Measurements from ENCODE around the gene MYH8. TPM values are rescaled to one million over a fixed set of nuclear protein-coding genes. Genes with fewer than 3 reads are reported as not detected.

Gene MYH8
- not detected in 2 replicates for total RNA-seq (2011; cell fraction: chromatin; rRNA removed; ENCODE audit: low replicate concordance)
- total RNA-seq (2011; cell fraction: nucleolus; rRNA removed): not detected in 2 replicates
- total RNA-seq (2011; cell fraction: nucleoplasm; rRNA removed): not detected in 2 replicates
- total RNA-seq (2014; rRNA removed) (not detected in 2 replicates), total RNA-seq (2014; rRNA removed; fragmentation: Illumina TruSeq; extraction: Trizol) (not detected in 2 replicates), total RNA-seq (2015; rRNA removed; fragmentation: Illumina TruSeq; extraction: Trizol) (not detected in 2 replicates), total RNA-seq (2021) (not detected in 2 replicates), polyA plus RNA-seq (2011; rRNA removed) (not detected in 2 replicates), polyA plus RNA-seq (2014; fragmentation: Illumina TruSeq; extraction: Trizol) (not detected in 2 replicates), polyA plus RNA-seq (2014; fragmentation: Nextera tagmentation; extraction: Ambion mirVana) (under 1 TPM; 0.01 to 0.03 TPM), polyA plus RNA-seq (2014; rRNA removed) (0.05 TPM in 1 of 2 replicates, not detected in the other), polyA minus RNA-seq (2011; rRNA and poly(A)+ RNA removed) (not detected in 2 replicates), Bru-seq, nascent RNA (not detected), BruChase-seq, experiment 1, labeled RNA remaining after a 2-hour chase (not detected), BruChase-seq, experiment 2, labeled RNA remaining after a 6-hour chase (not detected)
- not detected in 2 replicates for polyA plus RNA-seq (2011; cell fraction: cytosol; rRNA removed)
- polyA plus RNA-seq (2011; cell fraction: nucleus; rRNA removed): not detected in 2 replicates
- 0.01 and 0.03 TPM in 2 replicates for polyA plus RNA-seq (2012)
- polyA minus RNA-seq (2011; cell fraction: cytosol; rRNA and poly(A)+ RNA removed): not detected in 2 replicates
- polyA minus RNA-seq (2011; cell fraction: nucleus; rRNA and poly(A)+ RNA removed): not detected in 2 replicates
- long read RNA-seq, experiment 1: 0 reads
- long read RNA-seq, experiment 2: 0 reads
- long read RNA-seq, experiment 3: 0 reads

GRCh38 chr17:10421900-10422542 is at the start of gene MYH8:
Gene MYH8, minus strand, starts transcription at chr17:10421950. Its CDS starts 1,723 bp downstream, at chr17:10420227.
- 5% methylated on average over 7 of the region's 7 CpGs for WGBS (ENCODE audit: insufficient coverage, low coverage, missing lambda C conversion rate)
- H3K27me3 ChIP-seq (ENCODE audit: control insufficient read depth in 2 of 2, insufficient read depth in 2 of 2, low read length in 2 of 2): no peaks in the 10 kb centered on the region
- H3K79me2 ChIP-seq (ENCODE audit: control insufficient read depth, insufficient read depth, low read length): no peaks in the 10 kb centered on the region
- ChIA-PET POLR2A (no interaction called here), CTCF (ENCODE audit: low intra/inter-chr PET ratio) (no interaction called here)
- BruUV-seq (replicated peaks): no TSS peak
- H3K4me2 ChIP-seq (ENCODE audit: insufficient read depth, low read length): no peak within 1 kb of the TSS
- intact Hi-C loops (cut with micrococcal nuclease) (no loop called here), in situ Hi-C loops (cut with MboI) (no loop called here)
- FAIRE-seq (no peak), ATAC-seq (no peak), DNase-seq (ENCODE audit: extremely low read depth in 1 of 4, low spot score in 3 of 4) (no peak)
- H3K9me1 ChIP-seq (ENCODE audit: control insufficient read depth, insufficient read depth, low read length): no peaks in the 10 kb centered on the region
- no peaks in the 10 kb centered on the region for H3K36me3 ChIP-seq (ENCODE audit: control insufficient read depth, insufficient read depth, low read length)
- no peak within 1 kb of the TSS for H3K27ac ChIP-seq (ENCODE audit: extremely low read depth, low read depth, low read length)
- H3K4me1 ChIP-seq (replicated peaks in 1 of 2; ENCODE audit: control insufficient read depth in 2 of 2, insufficient read depth in 2 of 2, low read length in 2 of 2): no peaks in the 10 kb centered on the region
- H4K20me1 ChIP-seq (replicated peaks; ENCODE audit: control insufficient read depth, insufficient read depth, low read length): no peaks in the 10 kb centered on the region
- H3K4me3 ChIP-seq: no peak within 1 kb of the TSS
- H3K9ac ChIP-seq (ENCODE audit: insufficient read depth in 1 of 2, low read depth in 2 of 2, low read length in 2 of 2): no peak within 1 kb of the TSS
- H3K9me3 ChIP-seq (replicated peaks; ENCODE audit: control insufficient read depth, insufficient read depth, low read depth, low read length): no peaks in the 10 kb centered on the region
- H2AFZ ChIP-seq (ENCODE audit: low read depth, low read length): no peak within 1 kb of the TSS
- TF ChIP-seq ZBTB5 (IDR thresholded peaks at IDR 0.05): no peak
- TF ChIP-seq GTF3C2 (IDR thresholded peaks at IDR 0.05; ENCODE audit: borderline replicate concordance, extremely low read depth, insufficient read length): no peak
- no peak for TF ChIP-seq PHB2 (IDR thresholded peaks at IDR 0.05; ENCODE audit: low read depth)
- TF ChIP-seq, protein P1, sequence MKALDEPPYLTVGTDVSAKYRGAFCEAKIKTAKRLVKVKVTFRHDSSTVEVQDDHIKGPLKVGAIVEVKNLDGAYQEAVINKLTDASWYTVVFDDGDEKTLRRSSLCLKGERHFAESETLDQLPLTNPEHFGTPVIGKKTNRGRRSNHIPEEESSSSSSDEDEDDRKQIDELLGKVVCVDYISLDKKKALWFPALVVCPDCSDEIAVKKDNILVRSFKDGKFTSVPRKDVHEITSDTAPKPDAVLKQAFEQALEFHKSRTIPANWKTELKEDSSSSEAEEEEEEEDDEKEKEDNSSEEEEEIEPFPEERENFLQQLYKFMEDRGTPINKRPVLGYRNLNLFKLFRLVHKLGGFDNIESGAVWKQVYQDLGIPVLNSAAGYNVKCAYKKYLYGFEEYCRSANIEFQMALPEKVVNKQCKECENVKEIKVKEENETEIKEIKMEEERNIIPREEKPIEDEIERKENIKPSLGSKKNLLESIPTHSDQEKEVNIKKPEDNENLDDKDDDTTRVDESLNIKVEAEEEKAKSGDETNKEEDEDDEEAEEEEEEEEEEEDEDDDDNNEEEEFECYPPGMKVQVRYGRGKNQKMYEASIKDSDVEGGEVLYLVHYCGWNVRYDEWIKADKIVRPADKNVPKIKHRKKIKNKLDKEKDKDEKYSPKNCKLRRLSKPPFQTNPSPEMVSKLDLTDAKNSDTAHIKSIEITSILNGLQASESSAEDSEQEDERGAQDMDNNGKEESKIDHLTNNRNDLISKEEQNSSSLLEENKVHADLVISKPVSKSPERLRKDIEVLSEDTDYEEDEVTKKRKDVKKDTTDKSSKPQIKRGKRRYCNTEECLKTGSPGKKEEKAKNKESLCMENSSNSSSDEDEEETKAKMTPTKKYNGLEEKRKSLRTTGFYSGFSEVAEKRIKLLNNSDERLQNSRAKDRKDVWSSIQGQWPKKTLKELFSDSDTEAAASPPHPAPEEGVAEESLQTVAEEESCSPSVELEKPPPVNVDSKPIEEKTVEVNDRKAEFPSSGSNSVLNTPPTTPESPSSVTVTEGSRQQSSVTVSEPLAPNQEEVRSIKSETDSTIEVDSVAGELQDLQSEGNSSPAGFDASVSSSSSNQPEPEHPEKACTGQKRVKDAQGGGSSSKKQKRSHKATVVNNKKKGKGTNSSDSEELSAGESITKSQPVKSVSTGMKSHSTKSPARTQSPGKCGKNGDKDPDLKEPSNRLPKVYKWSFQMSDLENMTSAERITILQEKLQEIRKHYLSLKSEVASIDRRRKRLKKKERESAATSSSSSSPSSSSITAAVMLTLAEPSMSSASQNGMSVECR (CRISPR knock-in tag; IDR thresholded peaks at IDR 0.05): no peak
- no peak for TF ChIP-seq RFX5 (IDR thresholded peaks at IDR 0.05; ENCODE audit: low read depth, low read length)
- TF ChIP-seq POLR2A (conservative IDR thresholded peaks at IDR 0.05): no peak
- no peak for TF ChIP-seq ZNF41 (CRISPR knock-in tag; conservative IDR thresholded peaks at IDR 0.05)

Data from K562 (cell line).